AG08396 (cell line): ENCODE data around the gene TREX2.

ENCODE experiments used
- DNase-seq: peaks from one replicate; pipeline ENCODE4 v3.0.0; 2012; ENCODE audit warnings: low spot score, mixed read lengths

TREX2 gene, protein sequence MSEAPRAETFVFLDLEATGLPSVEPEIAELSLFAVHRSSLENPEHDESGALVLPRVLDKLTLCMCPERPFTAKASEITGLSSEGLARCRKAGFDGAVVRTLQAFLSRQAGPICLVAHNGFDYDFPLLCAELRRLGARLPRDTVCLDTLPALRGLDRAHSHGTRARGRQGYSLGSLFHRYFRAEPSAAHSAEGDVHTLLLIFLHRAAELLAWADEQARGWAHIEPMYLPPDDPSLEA

DNA sequence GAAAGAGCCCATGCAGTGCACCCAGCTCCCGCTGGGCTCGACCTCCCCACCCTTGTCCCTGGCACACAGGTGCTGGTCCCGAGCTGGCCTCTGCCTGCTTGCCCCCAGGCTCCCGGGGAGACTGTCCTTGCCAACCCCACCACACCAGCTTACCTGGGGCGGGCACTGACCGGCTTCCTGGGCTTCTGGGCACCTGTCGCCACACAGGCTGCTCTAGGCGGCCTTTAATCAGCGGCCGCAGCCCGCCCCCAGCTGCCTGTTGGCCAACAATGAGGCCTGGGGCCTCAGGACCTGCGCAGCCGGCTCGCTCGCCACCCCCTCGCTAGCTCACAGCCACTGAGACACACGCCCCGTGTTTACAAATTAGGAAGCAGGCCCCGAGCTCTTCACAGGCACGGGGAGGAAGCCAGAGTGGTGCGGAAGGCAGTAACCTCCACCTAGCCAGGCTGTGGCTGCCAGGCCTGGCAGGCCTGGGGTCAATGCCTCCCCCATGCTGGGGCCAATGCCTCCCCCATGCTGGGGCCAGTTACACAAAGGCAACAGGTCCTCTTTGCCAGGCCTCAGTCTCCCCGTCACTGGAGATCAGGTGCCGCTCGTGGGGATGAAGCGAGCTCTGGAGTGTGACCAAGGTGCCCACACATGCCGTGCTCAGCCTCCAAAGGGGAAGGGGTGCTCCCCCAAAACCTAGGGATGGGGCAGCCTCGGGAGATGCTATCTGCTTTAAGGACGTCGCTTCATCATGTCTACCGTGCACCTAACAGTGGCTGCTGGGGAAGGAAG is at the start of gene TREX2:
Gene TREX2, minus strand, starts transcription at position 201 of the 780 bp plus-strand sequence. CDS start 626 bp downstream, outside the sequence.
- no peak for DNase-seq

DNA sequence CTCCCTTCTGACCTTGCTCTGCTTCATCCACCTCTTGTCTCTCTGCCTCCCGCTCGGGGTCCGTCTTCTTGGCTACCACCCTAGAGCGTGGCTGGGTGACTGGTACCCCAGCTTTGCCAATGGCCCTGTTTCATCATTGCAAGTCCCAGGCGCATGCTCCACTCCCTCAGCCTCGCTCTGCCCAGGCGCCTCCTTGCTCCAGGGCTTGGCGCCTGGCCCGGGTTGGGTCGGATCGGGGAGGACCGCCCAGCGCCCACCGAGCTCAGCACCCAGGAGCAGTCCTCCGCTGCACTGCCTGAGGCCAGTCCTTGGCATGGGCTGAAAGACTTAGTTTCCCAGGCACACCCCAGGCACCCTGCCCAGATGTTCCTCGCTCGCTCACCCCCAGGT is 49.5 kb upstream of the TREX2 start:
- peak; percentile 61 for DNase-seq

DNA sequence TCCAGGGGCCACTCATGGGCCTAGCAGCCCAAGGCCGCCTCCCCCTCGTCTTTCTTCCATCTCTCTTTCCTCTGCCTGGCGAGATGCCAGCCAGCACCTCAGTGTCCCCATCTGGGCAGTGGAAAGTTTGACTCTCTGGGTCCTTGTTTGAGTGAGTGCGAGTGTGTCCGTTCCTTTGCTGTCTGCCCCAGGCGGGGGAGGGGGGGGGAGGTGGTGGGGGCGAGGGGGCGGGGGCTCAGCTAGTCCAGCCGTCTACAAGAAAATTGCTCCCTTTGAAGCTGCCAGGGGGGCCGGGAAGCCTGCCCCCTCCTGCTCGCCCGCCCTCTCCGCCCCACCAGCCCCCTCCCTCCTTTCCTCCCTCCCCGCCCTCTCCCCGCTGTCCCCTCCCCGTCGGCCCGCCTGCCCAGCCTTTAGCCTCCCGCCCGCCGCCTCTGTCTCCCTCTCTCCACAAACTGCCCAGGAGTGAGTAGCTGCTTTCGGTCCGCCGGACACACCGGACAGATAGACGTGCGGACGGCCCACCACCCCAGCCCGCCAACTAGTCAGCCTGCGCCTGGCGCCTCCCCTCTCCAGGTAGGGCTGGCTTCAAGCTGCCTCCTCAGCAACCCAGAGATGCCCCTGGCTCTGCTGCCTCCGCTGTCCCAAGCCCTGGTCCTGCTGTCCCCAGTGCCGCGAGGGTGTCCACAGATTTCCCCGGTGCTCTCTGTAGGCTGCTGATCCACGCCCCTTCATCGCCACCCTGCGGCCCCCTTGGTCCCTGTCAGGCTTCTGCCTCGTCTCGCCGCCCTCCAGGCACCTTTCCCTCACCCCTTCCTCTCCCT is 48.9 kb upstream of the TREX2 start, which contains the start of gene BGN:
Gene BGN, plus strand, starts transcription at position 440 of the 821 bp plus-strand sequence. CDS start 9,652 bp downstream, outside the sequence.
- peak; percentile 73 for DNase-seq

DNA sequence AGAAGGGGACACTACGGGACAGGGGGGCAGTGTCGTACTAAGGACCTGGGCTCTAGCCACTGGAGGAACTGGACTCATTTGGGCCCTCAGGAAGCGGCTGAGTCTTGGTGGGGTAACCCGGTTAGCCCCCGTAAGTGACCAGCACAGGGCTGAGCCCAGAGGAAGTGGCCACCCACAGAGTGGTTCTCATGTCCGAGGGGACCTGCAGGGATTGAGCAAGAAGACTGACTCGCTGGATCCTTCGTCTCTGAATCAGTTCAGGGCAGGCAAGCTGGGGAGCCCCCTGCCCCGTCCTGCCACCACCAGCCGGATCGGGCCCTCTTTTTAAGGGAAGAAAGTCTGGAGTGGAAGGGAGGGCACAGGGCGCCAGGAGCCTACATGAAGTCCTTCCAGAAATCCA is 48.2 kb upstream of the TREX2 start:
- DNase-seq, result no peak

DNA sequence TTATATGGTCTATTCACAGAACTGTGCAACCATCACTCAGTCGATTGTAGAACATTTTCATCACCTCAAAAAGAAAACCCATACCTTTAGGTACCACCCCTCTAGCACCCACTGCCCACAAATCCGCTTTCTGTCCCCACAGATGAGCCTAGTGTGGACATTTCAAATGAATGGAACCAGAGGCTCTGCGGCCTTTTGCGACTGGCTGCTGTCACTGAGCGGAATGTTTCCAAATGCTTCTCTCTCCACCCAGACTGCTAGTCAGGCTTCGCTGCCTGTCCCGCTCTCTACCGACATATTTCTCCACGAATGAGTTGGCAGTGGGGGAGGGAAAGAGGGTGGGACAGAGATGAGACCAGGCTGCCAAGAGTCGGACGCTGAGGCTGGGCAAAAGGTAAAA is 47.2 kb upstream of the TREX2 start:
- DNase-seq, result no peak

DNA sequence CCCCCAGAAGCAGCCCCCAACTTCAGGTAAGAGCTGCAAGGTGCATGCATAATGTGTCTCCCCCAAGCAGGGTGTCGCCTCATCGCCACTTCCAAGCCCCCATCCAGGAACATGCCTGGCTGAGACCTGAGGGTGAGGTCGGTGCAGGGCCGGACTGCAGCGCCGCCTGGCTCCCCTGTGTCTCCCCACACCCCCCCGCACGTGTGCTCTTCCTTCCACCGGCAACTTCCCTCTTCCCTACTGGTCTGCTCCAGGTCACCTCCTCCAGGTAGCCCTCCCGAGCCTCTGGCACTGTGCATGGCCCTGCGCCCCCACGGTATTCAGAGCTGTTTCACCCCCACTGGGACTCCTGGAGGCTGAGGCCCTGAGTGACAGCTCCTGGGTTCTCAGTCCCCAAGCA is 46.7 kb upstream of the TREX2 start:
- DNase-seq, result no peak

DNA sequence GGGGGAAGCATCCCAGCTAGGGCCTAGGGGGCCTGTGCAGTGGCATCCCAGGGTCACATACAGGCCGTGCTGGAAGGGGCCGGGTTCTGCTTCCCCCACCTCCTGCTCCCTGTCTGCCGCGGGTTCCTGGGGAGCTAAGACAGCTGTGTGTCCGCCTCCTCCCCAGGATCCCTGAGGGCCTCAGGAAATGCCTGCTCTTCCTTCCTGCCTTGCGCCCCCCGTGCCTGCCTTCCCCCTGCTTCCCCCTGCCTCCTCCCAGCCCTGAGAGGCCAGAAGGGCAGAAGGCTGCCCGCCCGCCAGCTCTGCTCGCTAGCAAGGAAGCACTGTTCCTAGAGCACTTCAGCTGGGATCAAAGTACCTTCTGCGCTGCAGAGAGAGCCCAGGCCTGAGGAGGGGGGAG is 46.1 kb upstream of the TREX2 start:
- no peak for DNase-seq

DNA sequence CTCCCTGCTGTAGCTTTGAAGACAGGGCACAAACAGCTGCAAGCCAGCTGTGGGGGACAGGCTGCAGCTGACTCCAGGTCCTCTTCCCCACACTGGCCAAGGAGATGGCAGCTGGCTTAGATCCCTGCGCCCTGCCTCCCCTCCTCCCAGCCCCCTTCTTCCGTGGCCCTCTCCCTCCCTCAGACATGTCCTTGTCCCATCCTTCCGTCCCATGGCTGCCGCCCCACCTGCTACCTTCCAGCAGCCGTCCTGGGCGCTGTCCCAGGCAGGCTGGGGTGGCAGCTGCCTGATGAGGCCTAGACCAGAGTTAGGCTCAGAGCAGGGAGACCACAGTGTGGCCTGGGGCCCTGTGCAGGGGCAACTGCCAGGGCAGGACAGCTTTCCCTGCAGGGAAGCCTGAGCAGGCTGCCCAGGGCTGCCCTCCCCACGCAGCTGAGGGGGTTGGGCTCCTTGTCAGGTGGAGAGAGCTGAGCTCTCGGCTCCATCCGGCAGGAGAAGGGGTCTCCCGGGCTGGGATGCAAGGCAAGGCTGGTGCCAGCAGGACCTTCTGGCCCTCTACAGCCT is 45.6 kb upstream of the TREX2 start:
- no peak for DNase-seq

DNA sequence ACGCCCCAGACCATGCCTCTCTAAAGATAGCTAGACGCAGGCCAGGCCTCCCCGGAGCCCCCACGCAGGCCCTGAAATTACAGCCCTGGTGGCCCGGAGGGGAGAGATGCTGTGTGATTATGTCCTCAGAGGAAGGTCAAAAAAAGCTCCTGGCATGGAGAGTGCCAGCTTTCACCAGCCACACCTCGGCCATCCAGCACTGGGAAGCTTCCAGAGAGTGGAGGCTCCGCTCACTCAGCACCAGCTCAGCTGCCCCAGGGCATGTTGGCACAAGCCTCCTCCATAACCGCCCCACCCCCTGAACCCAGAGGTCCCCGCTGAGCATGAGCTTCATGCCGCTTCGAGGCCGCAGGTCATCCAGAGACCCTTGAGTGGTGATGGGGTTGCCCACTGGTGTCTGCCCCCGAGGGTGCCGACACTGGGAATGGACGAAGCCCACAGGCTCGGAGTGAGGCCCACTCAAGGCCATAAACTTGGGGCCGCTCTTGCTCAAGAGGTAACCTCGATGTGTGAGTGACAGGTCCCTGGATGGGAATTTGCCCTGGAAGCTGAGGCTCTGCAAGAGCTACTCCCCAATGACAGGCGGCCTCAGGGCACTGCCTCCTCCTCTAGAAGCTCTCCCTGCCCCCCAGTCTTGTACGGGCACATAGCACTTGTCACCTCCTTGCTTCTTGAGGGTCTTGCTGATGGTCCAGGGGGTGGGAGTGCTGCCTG is 44.5 kb upstream of the TREX2 start:
- no peak for DNase-seq

DNA sequence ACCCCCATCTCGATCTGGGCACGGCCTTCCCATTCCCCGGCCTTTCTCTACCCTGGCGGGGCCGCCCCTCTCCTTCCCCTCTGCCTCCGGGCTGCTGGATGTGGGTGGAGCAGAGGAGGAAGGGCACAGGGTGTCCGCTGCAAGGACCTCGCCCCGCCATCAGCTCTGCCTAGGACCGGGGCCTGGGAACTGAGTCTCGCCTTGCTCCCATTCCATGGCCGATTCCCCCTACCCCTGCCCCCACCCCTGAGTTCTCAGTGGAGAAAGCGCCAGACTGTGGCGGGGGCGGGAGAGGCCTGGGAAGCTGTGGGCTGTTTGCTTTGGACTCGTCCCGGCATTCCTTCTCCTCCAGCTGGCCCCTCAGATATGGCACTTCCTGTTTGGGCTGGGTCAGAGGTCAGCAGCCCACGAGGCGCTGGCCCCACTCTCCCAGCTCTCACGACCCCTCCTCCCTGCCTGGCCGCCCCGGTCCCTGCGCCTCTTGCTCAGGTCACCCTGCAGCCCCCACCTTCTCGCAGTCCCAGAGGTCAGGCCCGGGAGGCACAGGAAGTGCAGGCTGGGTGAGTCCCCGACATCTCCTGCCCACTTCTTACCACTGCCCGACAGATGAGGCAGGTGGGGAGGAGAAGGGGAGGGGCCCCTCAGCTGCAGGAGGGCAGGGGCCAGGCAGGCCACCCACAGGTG is 42.5 kb upstream of the TREX2 start:
- peak; percentile 52 for DNase-seq

DNA sequence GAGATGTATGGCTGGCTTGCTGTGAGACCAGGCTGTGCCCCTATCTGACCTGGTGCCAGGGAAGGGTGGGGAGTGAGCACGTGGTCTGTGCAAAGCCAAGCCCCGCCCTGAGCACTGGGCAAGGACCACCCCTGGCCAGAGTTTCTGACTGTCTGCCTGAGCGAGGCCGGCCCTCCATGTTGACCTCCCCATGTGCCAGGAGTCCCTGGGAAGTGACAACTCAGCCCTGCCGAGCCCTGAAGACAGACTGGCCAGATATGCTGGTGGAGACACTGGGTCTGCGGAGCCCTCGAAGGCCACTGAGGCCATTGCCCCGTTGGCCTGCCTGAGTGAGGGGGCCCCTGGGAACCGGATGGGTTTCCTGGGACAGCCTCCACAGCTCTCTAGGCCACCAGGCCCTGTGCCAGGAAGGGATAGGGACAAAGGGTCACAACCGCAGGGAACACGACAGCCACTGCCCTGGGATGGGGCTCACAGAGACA is 41.8 kb upstream of the TREX2 start:
- DNase-seq, result no peak

DNA sequence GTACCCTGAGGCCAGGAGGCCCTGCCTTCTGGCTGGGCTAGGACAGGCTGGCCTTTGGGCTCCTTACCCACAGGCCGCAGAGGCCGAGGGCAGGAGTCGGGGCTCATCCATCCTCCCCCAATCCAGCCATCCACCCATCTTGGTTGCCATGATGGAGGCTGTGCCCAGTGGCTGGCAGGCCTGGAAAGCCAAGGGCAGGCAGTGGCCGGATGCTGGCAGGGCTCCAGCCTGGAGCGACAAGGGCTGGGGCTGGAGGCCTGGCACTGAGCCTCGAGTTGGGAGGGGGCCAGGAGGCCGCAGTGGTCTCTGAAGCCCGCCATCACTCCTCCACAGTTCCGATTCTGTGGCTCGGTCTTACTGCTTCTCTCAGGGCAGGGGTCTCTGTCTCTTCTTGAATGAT is 40.3 kb upstream of the TREX2 start:
- DNase-seq, result no peak

DNA sequence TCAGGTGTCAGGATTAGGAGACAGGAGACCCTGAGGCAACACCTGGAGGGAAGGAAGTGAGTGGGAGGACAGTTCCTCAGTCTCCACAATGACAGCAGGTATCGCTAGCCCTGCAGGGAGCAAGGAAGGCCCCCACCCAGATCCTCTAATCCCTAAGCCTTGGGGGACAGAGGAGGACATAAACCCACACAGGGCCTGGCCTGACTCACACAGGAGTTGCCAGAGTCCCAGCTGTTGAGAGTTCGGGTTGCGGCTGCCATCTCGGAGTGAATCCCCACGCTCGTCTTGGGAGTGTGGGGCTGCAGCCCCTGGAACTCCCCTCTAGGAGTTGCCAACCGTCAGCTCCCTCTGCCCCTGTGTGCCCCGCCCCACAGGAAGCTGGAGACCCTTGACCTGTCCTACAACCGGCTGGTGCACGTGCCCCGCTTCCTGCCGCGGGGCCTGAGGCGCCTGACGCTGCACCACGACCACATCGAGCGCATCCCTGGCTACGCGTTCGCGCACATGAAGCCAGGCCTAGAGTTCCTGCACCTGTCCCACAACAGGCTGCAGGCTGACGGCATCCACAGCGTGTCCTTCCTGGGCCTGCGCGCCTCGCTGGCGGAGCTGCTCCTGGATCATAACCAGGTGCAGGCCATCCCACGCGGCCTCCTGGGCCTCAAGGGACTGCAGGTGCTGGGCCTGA is 39.7 kb upstream of the TREX2 start:
- no peak for DNase-seq

DNA sequence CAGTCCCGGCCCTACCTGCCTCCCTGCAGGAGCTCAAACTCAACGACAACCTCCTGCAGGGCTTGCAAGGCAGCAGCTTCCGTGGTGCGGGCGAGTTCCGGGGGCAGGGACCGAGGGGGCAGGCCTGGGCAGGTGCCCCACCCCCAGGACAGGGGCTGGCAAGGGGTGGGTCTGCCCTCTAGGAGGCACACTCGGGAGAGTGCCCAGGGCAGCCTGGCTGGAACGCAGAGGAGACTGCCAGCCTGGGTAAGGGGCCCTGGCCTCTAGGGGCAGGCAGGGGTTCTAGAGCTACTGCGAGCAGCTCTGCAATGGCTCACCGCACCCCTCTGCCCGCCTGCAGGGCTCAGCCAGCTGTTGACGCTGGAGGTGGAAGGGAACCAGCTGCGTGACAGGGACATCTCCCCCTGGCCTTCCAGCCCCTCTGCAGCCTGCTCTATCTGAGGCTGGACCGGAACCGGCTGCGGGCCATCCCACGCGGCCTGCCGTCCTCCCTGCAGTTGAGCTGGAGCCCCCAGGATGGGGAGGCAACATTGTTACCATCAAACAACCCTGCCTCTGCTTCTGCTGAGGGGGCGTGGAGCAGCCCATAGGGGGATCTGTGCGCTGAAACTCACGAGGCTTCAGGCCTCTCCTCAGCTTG is 36.6 kb upstream of the TREX2 start:
- DNase-seq, result no peak

DNA sequence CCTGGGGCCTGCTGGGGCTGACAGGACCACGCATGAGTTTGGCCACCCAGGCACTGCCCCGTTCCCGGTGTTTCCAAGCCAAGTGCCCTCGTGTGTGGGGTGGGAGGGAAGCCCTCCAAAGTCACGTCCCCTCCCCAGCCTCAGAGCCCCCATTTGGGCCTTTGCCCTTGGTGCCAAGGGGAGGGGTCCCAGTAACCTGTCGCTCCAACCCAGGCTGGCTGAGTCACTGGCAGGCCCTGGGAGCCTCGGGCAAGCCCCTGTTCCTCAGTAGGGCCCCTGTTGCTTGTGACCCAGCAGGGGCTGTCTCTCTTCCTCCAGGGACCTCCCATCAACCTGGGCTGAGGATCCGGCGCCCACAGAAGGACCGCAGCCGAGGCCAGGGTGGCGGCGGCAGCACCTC is 35.2 kb upstream of the TREX2 start:
- DNase-seq, result no peak

DNA sequence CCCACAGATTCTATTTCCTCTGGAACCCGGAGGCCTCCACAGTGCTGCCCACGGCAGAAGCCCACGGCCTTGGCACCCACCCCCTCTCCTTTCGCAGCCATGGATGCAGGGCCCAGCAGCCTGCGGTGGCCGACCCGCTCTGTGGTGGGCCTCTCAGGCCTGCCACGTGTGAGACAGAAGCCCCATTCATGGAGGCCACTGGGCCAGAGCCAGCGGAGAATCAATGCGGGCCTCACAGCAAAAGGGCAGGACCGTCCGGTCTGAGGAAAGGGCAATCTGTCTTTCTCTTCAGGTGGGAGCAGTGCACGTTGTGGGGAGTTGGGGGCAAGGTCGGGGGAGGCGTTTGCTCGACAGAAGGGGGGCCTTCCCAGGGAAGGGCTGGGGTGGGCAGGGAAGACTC is 32.9 kb upstream of the TREX2 start:
- DNase-seq, result no peak

DNA sequence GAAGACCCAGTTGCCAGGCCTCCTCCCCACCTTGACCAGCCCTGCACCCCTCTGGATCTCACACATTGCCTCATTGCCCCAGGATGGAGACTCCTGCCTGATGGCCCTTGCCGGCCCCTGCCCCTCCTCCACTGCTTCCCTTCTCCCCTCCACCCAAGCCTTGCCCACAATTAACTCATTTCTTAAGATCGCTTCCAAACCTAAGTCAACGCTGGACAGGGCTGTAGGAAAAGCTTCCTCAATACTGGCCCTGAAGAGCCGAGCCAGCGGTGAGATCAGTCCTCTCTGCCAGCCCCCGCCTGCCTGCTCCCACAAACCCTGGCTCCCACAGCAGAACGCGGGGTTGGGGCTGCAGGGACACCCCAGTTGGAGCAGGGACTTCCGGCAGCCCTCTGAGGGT is 32.0 kb upstream of the TREX2 start:
- DNase-seq, result no peak

DNA sequence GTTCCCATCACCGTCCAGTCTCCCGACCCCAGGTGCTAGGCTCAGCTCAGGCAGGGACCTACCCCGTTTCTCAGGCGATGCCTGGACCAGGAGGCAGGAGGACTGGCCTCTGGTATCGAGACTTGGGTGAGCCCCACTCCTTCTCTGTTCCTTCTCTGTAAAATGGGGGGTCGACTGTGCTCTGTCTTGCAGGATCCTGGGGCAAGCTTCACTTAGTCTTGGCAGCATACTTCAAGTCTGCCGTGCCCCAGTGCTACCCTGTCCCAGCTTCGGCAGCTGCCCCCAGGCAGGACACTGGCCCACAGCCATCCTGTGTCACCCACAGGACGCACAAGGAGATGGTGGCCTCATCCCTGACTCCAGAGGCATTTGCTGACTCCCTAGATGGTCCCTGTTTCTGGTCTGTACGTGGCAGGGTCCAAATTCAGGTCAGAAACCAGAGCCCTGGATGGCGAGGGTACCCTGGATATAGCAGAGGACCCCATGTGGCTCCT is 31.6 kb upstream of the TREX2 start:
- DNase-seq, result no peak

DNA sequence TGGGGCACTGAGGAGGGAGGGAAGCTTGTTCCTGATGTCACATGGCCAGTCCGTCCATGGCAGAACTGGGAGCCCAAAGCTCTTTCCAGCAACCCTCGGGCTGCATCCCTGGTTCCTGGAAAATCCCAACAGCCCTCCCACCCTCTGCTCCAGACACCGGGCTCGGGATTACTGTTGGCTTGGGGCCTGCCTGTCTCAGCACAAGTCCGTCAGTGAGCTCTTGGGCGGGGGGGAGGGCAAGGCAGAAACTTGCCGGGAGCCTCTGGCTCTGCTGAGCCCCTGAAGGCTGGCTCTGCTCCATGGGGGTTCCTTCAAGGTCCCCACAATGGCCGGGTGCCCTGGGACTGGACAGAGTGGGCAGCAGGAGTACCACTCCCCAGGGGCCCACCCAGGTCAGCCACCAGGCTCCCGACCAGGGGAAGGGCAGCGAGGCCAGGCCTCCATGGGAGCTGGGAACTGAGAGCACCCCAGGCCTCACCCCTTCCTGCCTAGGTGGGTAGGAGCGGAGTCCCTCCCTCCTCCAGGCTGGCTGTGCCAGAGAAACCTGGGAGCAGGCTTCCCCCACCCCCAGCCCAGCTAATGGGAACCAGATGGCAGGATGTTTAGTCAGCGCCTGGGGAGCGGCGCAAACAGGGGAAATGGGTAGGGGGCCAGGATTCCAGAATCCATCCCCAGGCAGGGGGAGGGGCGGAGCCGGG is 31.0 kb upstream of the TREX2 start:
- peak; percentile 63 for DNase-seq
